ENCODE measurements around the gene AHDC1. TPM values are rescaled to one million over a fixed set of nuclear protein-coding genes. Genes with fewer than 3 reads are reported as not detected.
"Not testable (repeated sequence)": the region's sequence is repeated elsewhere in the genome, so short reads cannot be mapped to it uniquely, and the experiment has no call there.

AHDC1 gene
- total RNA-seq, 1 donor = 14.6 TPM

DNA sequence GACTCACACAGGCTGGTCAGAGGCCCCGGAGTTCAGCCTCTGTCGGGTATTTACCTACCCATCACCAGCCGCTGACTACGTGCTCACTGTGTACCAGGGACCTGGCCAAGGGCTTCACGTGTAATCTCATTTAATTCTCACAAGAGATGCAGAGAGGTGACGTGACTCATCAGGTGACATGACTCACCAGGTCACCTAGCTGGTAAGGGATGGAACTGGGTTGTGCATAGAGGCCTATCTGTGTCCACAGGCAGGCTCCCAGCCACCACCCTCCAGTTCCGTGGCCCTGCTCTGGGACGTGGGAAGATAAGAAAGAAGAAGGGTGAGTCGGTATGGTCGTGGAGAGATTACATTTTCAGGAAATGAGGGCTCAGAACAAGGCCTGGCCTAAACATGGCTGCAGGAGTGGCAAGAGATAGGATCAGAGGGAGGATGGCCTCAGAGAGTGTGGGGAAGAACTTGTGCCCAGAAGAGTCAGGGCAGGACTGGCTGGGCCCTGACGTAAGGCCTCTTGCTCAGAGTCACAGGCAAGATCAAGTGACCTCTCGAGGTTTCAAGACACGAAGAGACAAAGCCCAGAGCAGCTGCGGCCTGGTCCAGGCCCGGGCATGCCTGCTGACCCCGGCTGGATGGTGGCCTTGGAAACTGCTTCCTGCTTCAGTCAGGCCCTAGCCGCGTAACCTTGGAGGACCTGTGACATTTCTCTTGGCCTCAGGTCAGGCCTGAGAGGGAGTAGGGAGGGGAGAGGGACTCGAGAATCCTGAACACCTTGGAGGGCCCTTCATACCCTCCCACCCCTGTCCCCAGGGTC is 61.3 kb downstream of the AHDC1 start:
- no peak overlapping the region for H3K4me3 ChIP-seq (ENCODE audit: low read depth, low read length)
- DNase-seq (ENCODE audit: low read depth) = peak; percentile 66
- TF ChIP-seq, protein P1, sequence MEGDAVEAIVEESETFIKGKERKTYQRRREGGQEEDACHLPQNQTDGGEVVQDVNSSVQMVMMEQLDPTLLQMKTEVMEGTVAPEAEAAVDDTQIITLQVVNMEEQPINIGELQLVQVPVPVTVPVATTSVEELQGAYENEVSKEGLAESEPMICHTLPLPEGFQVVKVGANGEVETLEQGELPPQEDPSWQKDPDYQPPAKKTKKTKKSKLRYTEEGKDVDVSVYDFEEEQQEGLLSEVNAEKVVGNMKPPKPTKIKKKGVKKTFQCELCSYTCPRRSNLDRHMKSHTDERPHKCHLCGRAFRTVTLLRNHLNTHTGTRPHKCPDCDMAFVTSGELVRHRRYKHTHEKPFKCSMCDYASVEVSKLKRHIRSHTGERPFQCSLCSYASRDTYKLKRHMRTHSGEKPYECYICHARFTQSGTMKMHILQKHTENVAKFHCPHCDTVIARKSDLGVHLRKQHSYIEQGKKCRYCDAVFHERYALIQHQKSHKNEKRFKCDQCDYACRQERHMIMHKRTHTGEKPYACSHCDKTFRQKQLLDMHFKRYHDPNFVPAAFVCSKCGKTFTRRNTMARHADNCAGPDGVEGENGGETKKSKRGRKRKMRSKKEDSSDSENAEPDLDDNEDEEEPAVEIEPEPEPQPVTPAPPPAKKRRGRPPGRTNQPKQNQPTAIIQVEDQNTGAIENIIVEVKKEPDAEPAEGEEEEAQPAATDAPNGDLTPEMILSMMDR (IDR thresholded peaks at IDR 0.05; ENCODE audit: insufficient read depth, low read length) = no peak

DNA sequence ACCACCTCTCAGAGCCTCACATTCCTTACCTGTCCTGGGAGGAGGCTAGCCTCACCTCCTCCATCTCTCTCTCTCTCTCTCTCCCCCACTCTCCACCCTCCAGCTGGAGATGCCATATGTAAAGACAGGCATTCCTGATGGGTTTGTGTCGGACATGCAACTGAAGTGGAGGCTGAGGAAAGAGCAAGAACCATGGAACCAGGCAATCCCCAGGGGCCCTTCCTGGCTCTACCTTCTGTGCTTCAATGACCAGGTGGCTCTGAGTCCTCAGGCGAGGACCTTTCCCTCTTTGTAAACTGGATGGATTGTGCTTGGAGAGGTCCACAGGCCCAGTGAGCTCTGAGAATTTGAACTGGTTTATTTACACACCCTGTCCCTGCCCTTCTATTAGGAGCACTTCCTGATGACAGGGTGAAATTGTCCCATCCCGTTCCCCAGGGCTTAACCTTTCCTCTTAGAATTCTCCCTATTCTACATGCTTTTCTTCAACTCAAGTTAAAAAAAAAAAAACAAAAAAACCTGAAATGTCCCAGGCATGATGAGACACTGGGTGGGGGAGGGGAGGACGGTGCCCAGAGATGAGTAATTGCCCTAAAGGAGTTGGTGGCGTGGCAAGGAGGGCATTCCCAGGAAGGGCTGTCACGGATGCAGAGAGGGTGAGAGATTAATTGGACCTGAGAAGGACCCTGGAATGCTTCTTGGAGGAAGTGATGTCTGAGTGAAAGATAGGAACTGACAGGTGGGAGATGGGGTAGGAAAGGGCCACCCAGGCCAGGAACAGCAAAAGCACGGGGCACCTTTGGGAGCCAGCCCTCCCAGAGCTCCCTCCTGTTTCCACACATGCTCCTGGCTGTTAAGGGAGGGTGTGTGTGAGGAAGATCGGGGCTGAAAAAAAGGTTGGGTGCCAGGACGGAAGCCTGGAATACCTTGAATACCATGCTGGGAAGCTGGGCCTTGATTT is 63.8 kb downstream of the AHDC1 start:
- TF ChIP-seq, protein P1 (IDR thresholded peaks at IDR 0.05; ENCODE audit: insufficient read depth, low read length) = no peak
- DNase-seq (ENCODE audit: low read depth) = peak; percentile 63
- H3K4me3 ChIP-seq (ENCODE audit: low read depth, low read length) = no peak overlapping the region

DNA sequence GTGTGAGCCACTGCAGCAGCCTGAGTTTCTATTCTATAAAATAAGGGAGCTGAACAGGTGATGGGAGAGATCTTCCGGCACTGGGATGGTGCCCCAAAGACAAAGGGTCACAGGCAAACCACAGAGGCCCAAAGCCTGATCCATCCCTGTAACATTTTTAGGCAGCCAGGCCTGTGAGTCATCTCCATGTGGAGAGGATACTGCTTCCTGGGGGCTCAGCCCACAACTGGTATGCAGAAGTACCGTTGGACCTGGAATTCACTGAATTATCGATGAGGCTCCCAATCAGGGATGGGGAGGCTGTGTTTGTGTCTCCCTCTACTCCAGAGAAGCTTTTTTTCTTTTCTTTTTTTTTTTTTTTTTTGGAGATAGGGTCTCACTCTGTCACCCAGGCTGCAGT is 65.2 kb downstream of the AHDC1 start:
- TF ChIP-seq, protein P1 (IDR thresholded peaks at IDR 0.05; ENCODE audit: insufficient read depth, low read length) = no peak
- DNase-seq (ENCODE audit: low read depth) = peak; percentile 64
- no peak overlapping the region for H3K4me3 ChIP-seq (ENCODE audit: low read depth, low read length)

DNA sequence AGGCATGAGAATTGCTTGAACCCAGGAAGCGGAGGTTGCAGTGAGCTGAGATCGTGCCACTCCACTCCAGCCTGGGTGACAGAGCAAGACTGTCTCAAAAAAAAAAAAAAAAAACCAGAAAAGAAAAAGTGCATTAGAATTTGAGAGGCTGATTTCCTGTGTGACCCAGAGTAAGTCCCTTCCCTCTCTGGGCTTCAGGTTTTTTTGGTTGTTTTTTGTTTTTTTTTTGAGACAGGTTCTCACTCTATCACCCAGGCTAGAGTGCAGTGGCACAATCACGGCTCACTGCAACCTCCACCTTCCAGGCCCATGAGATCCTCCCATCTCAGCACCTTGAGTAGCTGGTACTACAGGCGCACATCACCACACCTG is 65.7 kb downstream of the AHDC1 start:
- not testable (repeated sequence) for DNase-seq (ENCODE audit: low read depth); H3K4me3 ChIP-seq (ENCODE audit: low read depth, low read length)

DNA sequence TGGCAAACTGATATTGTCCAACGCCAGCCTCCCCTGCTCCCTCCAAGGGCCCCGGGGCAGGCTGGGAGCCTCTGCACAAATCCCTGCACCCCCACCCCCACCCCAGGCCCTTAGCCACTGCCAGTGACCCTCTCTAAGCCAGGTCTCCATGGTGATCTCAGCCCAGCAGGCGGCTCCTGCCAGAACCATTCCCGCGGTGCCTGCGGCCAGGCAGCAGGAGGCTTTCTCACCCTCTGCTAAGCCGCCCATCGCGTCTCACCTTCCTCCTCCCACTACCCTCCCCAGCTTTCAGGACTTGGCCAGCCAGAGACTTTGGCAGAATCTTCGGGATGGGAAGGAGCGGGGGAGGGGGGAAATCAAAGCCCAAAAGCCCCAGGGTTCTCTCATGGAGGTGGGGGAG is 67.2 kb downstream of the AHDC1 start:
- TF ChIP-seq, protein P1 (IDR thresholded peaks at IDR 0.05; ENCODE audit: insufficient read depth, low read length) = peak; percentile 25
- no peak overlapping the region for H3K4me3 ChIP-seq (ENCODE audit: low read depth, low read length)
- peak; percentile 91 for DNase-seq (ENCODE audit: low read depth)

DNA sequence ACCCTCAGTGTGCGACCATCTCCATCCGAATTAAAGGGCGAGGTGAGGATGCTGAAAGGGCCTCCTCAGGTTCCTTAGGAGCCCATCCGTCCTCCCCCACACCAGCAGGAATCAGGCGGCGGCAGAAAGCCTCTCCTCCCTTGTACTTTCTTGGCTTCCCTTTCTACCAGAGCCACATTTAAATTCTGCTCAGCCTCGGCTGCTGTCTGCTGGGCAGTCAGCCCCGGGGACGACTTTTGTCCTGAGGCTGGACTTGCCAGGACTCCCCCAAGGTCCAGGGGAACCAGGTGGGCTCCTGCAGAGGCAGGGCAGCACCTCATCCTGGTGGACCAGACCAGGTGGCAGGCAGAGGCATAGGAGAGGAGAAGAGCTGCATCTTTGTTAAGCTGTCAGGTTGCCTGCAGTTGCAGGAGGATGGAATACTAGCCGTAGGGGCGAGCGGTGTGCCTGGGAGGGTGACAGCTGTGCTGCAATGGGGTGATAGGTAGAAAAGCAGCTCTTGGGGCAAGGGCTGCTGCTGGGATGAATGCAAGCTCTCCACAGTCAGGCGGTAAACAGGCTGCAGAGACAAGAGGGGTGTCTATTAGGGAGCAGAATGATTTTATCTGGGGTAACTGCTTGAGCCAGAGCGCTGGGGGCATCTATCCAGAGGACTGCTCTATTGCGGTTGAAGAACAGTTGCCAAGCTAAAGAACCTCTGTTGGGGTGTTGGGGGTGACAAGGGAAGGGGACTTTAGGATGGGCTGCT is 67.8 kb downstream of the AHDC1 start:
- TF ChIP-seq, protein P1 (IDR thresholded peaks at IDR 0.05; ENCODE audit: insufficient read depth, low read length) = no peak
- DNase-seq (ENCODE audit: low read depth) = no peak
- no peak overlapping the region for H3K4me3 ChIP-seq (ENCODE audit: low read depth, low read length)

Measured in fibroblast of the aortic adventitia (primary cell).